ENCODE measurements around the gene CCR7. TPM values are rescaled to one million over a fixed set of nuclear protein-coding genes. Genes with fewer than 3 reads are reported as not detected.
"Not testable (repeated sequence)": the region's sequence is repeated elsewhere in the genome, so short reads cannot be mapped to it uniquely, and the experiment has no call there.

Gene CCR7
- total RNA-seq, 1 donor from 2014 or later, result not detected

DNA sequence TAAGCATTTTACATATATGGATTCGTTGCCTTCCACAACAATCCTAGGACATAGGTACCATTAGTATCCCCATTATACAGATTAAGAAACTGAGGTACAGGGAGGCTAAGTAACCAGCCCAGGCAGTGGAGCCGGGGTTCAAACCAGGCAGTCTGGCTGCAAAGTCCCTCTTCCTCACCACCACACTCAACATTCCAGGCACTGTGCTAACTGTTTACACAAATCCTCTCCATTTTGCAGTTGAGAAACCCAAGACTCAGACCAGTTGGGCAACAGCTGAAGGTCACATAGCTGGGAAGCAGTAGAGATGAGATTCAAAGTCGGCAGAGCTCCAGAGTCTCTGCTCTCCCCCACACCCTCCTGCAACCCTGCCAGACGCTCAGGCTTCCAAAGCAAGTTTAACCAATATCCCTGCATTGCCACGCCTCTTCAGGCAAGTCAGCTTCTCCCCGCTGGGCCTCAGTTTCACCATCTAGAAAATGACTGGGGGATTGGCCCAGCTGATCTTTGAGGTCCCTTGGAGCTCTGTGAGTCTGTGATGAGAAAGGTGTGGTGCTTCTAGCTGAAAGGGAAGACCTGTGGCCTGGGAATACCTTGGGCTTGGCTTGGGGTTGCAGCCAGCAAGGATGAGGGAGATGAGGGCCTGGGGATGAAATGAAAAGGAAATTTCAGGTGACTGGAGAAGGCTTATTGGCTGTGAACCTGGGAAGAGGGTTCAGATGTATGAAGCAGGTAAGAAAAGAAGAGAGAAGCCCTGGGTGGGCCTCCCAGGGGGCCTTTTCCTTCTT is 14.0 kb downstream of the CCR7 start:
- DNase-seq (ENCODE audit: low spot score), result peak; percentile 94

DNA sequence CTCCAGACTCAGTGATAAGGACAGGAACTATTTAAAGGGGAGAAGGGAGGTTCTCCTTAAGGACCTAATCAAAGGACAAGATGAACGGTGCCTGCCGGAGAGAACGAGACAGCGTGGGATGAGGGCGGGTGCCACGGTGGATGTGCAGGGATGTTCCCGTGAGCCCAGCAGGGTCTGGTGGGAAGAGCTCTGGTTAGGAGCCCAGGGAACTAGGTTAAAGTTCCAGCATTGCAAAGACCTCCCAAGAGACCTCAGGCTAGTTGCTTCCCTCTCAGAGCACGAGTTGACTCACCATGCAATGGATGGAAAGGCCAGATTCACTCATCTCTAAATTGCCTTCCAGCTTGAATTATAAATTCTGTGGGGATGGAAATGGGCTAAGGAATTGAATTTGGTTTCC is 14.7 kb downstream of the CCR7 start:
- no peak for DNase-seq (ENCODE audit: low spot score)

DNA sequence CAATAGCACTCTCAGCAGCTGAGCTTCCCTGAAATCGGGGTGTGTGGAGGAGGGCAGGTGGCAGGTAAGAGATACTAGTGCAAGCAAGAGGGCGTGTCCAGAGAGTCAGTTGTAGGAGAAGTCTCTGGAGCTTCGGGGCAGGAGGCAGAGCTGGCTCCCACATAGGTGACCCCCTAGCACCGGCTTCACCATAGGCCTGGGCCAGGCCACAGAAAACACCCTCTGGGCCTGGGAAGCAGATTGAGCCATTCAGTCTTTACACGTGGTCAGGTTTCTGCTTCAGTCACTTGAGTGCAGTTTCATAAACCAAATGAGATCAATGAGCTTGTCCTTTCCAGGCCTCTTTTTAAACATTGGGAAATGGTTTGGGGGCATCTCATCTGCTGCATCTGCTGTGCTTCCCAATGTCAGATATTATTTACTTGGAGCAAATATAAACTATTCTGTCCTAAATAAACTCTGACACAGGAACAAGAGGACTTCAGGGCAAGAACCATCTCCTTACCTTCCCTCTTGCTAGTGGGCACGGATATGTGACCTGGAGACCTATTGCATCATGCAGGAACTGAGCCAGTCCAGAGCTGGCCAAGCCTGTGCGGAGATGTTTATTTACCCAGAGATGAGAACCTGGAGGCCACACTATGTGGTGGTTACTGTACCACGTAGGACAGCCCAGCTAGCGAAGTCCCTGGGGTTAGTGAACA is 16.1 kb downstream of the CCR7 start:
- no peak for DNase-seq (ENCODE audit: low spot score)

DNA sequence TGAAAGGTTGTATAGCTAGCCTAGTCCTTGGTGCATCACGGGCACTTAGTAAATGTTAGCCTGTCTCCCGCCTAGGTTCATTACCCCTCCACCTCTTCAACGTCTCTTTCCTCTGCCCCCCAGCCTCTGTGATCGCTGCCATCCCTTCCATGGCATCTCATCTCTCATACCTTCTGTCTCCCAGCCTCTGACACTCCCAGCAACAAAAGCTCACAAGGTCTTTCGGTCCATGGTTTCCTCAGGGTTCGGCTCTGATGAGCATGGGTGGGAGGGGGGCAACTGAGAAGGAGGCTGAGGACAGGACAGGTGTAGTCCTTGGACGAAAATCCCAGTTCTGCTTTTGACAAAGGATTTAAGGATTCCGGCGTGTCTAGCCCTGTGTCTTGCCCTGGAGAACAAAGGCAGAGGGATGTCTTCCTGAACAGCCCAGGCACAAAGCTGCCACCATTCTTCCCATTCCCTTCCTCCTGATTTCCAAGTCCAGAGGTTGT is 16.7 kb downstream of the CCR7 start:
- DNase-seq (ENCODE audit: low spot score), result no peak

DNA sequence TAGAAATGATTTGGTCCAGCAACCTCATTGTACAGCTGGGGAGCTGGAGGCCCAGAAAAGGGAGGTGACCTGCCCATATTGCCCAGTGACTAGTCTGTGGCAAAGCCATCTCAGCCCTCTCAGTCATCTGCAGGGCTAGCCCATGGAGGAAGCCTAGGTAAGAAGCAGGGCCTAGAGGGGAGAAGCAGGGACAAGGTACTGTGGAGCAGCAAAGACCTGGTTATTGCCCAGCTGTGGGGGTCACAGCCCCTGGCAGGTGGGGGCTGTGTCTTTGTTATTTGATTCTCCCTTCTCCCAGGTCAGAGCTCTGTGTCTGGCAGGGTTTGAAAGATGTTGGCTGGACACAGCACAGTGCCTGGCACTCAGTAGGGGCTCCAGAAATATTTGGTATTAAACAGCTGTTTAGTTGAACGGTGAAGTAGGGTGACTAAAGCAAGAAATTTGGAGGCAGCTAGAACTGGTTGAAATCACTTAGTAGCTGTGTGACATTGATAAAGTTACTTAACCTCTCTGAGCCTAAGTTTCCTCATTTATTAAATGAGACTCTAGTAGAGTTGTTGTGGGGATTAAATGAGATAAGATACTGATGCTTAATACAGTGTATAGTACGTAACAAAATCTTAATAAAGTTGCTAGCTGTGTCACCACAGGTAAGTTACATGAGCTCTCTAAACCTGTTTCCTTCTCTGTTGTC is 17.3 kb downstream of the CCR7 start:
- DNase-seq (ENCODE audit: low spot score), result no peak

DNA sequence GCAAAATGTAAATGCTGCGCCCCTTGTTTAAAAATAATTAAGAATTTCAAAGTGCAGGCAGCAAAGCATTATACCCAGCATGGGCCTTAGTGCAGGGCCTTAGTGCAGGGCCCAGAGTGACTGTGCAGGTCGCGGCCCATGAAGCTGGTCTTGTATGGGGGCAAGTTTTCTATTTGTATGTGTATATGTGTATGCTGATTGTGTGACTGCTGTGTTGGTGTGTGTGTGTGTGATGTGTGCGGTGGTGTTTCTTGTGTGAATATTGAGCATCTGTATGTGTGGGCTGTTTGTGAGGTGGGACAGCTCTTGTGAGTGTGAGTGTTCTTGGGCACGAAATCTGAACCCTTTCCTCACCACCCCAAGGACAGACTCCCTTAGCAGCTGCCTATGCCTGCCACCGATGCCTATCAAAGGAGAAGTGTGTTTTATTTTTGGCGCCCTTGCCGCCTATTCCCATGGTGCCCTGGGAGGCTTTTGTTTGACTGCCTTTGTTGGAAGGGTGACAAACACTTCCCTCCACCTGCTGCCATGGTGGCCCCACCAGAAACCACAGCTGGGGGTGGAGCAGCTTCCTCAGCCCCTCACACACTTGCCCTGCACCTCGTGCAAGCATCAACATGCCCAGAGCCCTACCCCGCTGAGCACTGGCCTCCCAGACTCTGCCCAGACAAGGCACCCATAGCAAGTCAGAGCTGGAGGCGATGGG is 18.0 kb downstream of the CCR7 start:
- DNase-seq (ENCODE audit: low spot score), result peak; percentile 73

DNA sequence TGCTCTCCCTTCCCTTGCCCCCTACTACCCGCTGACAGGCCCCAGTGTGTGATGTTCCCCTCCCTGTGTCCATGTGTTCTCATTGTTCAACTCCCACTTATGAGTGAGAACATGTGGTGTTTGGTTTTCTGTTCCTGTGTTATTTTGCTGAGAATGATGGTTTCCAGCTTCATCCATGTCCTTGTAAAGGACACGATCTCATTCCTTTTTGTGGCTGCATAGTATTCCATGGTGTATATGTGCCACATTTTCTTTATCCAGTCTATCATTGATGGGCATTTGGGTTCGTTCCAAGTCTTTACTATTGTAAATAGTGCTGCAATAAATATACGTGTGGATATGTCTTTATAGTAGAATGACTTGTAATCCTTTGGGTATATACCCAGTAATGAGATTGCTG is 18.8 kb downstream of the CCR7 start:
- not testable (repeated sequence) for DNase-seq (ENCODE audit: low spot score)

DNA sequence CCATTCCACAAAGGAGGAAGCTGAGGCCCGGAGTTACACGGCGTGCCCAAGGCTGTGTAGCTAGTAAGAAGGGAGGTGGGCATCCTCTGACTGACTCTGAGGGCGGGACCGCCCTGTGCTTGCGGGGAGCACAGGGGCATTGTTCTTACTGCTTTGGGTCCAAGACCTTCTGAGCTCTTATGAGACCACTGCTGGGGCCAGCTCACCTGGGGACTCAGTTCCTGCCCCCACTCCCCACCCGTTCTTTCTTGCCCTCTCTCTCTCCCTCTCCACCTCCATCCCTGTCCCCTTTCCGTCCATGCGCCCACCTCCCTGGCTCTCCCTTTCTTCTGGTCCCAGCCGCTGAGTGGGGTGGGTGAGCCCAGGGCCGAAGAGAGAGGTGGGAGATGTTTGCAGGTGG is 19.6 kb downstream of the CCR7 start:
- no peak for DNase-seq (ENCODE audit: low spot score)

DNA sequence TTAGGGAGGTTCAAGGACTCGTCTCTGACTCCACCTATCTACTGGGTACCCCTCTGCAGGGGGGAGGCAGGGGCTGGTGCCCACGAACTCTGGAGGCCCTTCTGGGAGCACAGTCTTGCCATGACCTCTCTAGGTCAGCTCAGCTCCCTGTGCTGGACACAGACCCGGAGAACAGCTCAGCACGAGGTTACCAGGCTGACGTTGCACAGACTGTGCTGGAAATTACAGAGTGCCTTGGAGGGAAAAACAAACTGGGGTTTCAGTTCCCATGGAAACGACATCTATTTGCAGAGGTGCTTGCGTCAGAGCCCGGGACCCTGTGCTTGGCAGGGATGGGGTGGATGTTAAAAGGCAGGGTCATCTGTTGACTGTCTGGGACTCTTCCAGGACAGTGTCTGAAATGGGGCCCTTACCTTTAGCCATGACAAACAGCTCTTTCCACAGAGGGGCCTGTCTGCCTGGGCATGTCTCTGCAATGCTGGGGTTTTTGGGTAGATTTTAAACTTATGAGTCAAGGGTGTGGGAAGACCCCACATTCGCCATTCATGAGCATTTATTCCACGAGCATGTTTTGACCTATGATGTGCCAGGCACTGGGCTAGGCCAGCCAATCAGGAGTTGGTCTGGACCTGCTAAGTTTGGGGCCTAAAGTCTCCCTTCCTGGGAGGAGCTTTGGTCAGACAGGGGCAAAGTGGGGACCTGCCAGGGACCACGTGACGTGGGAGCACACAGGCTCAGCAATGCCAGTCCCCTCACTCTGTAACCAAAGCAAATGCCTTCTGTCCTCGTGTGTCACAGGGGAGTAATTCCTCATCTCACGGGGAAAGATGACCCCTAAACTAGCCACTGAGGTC is 22.5 kb downstream of the CCR7 start:
- peak; percentile 98 for DNase-seq (ENCODE audit: low spot score)

DNA sequence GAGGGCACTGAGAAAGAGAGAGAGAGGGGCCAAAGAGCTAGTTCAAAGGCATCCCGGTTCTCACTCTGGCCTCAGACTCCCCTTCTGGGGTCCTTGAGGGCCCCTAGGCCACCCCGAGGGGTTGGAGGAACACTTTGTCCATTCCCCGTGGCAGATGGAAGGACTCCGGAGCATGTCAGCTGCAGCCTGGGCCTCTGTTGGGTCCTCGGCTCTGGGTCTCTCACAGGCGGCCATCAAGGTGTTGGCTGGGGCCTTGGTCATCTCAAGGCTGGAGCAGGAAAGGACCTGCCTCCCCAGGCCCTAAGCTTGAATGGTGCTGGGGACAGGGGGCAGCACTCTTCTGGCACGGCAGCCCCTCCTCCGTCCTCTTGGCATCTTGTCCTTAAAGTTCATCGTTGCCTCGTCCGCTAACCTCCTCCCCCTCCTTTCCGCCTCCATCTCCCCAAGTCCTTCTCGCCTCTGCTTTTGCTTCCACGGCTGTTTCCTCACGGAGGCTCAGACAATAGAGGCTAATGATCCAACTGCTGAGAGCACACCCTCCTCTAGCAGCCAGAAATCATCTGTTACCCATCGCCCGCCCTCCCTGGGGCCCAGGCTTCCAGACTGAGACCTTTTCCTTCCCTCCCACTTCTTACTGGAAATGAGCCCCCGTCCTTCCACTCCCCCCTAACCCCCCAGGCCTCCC is 23.3 kb downstream of the CCR7 start:
- peak; percentile 93 for DNase-seq (ENCODE audit: low spot score)

DNA sequence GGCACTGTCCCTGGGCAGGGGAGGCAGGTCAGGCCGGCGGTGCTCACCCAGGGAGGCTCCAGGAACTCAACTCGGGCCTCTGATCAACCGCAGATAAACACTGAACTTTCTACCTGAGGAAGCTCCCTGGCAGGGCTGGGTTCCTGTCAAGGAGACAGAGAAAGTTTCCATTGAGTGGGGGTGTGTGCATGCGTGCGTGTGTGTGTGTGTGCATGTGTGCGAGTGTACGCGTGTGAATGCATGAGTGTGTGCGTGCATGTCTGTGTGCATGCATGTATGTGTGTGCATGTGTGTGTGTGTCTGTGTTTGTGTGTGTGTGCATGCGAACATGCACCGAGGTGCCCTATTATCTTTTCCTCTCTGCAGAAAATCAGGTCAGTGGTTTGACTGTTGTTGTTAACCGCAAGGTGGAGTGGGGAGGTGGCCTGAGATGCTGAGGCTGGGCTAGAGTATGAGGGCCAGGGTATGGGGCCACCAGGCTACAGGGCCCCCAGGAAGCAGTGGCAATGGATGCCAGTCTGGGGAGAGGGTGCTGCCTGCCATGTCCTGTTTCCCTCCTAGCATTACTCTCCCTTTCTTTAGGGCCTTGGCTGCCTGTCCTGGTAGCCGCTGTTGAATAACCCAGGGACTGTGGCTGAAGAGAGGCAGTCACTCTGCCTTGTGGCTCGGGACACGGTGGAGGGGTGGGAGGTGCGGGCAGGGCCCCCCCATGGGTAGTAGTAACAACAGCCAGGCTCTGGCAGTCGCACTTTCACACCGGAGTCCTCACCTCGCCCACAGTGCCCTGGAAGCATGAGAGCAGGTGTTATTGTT is 24.0 kb downstream of the CCR7 start:
- DNase-seq (ENCODE audit: low spot score), result peak; percentile 42

DNA sequence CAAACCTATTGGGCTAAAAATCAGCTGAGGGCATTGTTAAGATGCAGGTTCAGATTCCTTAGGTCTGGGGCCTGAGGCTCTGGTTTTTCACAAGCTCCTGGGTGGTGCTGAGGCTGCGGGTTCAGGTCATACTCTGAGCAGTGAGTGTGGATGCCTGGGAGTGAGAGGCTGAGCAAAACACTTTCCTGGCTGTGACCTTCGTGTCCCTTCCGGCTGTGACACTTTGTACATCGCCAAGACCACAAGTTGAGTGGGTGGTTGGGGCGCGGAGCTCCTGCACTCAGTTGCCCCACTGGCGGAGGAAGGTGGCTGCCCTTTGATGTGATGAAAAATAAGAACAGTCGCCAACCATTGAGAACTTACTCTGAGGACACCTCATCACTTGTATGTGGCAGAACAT is 24.8 kb downstream of the CCR7 start:
- DNase-seq (ENCODE audit: low spot score), result no peak

DNA sequence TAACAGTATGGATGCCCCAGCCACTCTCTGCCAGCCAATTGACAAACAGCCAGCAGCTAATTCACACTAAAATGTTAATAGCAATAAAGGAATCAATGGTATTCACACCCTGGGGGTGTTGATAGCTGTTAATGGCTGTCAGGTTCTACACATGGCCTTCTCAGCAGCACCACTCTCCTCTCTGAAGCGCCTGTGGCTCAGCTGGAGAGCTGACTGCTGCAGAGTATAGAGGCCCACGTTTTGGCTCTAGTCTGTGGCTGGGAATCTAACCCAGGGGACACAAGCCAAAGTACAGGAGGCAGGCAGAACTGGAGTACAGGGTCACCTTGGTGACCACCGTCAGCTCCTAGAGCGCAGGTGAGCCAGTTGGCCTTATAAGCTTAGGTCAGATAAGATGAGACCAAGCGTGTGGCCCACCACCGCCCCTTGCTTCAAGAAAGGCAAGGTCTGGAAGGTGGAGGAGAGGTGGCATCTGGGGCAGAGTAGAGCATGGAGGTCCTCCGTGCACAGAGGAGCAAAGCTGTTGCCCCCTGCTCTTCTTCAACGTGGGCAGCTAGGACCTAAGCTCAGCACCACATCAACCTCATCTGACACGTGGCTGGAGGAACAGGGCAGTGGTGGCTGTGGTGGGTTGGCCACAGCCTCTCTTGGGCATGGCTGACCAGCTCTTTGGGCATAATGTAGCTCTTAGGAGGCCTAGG is 25.4 kb downstream of the CCR7 start:
- no peak for DNase-seq (ENCODE audit: low spot score)

DNA sequence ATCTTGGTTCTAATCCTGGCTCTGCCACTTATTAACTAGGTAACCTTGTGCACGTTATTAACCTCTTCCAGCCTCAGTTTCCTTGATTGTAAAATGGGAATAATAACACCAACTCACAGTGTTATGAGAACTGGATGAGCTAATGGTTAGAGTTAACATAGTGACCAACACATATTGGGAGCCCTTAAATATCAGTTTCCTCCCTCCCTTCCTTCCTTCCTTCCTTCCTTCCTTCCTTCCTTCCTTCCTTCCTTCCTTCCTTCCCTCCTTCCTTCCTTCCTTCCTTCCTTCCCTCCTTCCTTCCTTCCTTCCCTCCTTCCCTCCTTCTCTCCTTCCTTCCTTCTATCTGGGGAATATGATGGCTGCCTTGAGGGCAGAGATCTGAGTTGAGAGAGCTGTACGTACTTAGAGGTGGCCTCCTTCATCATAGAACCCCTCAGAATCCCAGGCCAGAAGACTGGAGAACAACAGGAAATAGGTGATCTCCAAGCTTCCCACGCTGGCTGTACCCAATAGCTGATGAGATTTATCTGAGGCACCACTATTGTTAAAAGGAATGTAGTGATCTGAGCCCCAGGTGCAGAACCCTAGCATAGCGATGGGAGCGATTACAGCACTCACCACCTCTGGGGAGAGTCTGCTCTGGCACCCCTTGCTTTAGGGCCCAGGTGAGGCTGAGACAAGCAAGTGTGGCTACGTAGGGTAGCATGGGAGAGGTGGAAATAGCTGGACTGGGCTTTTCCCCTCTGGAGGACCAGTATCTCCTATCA is 26.2 kb downstream of the CCR7 start:
- DNase-seq (ENCODE audit: low spot score), result no peak

DNA sequence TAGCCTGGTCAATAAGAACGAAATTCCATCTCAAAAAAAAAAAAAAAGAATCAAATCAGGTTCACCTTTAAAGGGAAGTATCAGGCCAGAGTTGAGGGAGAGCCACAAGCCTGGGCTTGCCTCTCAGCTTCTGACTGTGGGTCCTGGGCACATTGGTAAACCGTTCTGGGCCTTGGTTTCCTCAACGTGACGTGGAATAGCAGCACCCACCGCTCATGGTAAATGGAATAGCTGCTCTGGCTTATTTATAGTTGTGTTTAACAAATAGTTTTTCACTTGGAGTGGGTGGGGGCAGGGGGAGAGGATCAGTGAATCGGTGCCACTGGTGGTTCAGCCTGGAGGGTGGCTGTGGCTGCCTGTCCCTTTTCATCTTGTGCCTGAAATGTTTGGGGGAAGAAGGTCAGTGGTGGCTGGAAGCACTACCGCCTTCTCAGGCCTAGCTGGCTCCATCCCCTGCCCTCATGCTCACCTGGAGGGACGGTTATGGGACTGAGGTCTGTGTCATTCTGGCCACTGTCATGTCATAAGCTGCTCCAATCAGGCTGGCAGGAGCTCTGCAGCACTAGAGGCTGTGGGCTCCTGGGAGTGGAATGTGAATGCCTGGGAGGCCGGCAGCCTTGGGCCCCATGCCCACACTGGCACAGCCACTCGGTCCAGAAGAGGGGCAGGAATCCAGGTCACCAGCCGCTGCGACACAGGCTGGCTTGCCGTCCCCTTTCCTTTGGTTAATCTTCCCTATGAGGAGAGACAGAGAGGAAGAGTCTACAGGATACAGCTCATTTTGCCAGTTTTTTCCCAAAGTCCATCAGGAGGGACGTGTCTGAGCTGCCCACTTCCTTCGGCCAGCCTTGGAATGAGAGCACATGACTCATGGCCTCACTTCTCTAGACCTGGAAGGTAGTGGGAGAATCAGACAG is 27.0 kb downstream of the CCR7 start:
- no peak for DNase-seq (ENCODE audit: low spot score)

DNA sequence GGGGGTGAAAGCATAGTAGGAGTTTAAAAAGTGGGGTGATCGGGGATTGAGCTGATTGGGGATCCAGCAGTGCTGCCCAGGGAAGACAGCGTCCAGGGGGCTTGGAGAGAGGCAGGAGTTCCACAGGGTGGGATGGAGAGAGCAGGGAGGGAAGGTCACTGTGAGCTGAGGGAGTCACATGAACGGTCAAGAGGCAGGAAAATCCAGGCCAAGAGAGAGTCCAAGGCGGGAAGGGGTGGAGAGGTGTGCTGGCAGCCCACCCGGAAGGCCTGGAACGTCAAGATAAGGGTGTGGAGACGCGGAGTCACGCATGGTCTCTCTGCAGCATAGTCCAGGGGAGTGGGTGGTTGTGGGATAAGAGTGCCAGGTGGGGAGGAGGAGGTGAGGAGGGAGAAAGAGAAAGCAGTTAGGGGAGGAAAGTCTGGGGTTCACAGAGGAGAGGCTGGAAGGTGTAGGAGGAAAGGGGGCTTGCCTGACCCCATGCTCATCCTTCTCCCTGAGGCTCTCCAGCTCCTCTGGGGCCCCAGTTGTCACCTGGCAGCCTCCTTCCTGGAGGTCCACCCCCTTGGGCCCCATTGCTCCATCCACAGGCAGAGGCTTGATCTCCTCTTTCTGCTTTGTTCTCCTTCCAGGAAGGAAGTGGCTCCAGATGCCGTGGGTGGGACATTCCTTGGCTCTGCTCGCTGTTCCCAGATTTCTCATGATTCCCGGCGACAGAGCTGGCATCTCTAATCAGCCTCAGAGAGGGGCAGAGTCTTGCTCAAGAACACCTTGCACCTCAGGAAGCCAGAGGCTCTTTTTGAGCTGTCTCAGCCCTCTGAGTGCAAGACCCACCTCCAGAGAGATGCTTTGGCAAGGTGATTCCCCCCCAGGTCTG is 28.7 kb downstream of the CCR7 start:
- peak; percentile 72 for DNase-seq (ENCODE audit: low spot score)

All from umbilical cord (tissue), 2 donors.